Immature natural killer cell (primary cell): ENCODE data around the gene PINLYP. TPM values are rescaled to one million over a fixed set of nuclear protein-coding genes. Genes with fewer than 3 reads are reported as not detected.
"Not testable (repeated sequence)": the region's sequence is repeated elsewhere in the genome, so short reads cannot be mapped to it uniquely, and the experiment has no call there.

Experiments used
- DNase-seq, 3 donors: peaks; one replicate each; pipeline ENCODE4 v3.0.0; 2022; ENCODE audit warnings: mixed read lengths in 1 of 3
- H3K27ac Mint-ChIP-seq, 6 donors: one replicate each; pipeline ENCODE4 v1.8.0; 2020; ENCODE audit warnings: mixed read lengths in 6 of 6, mild to moderate bottlenecking in 5 of 6, inconsistent platforms in 4 of 6, moderate library complexity in 3 of 6
- H3K27me3 Mint-ChIP-seq, 3 donors: one replicate each; pipeline ENCODE4 v1.8.0; 2020 to 2021; ENCODE audit warnings: low read depth in 3 of 3, mild to moderate bottlenecking in 3 of 3, mixed read lengths in 3 of 3, moderate library complexity in 3 of 3, inconsistent platforms in 1 of 3
- H3K36me3 Mint-ChIP-seq, 3 donors: one replicate each; pipeline ENCODE4 v1.8.0; 2020; ENCODE audit warnings: mixed read lengths in 3 of 3, inconsistent platforms in 2 of 3, mild to moderate bottlenecking in 2 of 3
- H3K4me1 Mint-ChIP-seq, 2 donors: one replicate each; pipeline ENCODE4 v1.8.0; 2020; ENCODE audit warnings: inconsistent platforms in 2 of 2, mild to moderate bottlenecking in 2 of 2, mixed read lengths in 2 of 2, moderate library complexity in 1 of 2
- H3K4me3 Mint-ChIP-seq, 5 donors: one replicate each; pipeline ENCODE4 v1.8.0; 2020; ENCODE audit warnings: mild to moderate bottlenecking in 5 of 5, mixed read lengths in 5 of 5, inconsistent platforms in 3 of 5, moderate library complexity in 3 of 5
- H3K9me3 Mint-ChIP-seq, 6 donors: one replicate each; pipeline ENCODE4 v1.8.0; 2020; ENCODE audit warnings: mild to moderate bottlenecking in 6 of 6, mixed read lengths in 6 of 6, inconsistent platforms in 4 of 6, moderate library complexity in 3 of 6
- polyA plus RNA-seq, 3 donors: library from polyadenylated mRNA; unstranded; fragments of 300-500 nt; fragmentation: Illumina TruSeq; gene quantifications; one replicate each; pipeline ENCODE4 v1.2.3, GENCODE V29; 2021

PINLYP gene
- polyA plus RNA-seq, 3 donors from 2014 or later = 0.61 to 3.9 TPM; not detected in 1

GRCh38 chr19:43575955-43576878 lies 616 bp downstream of the PINLYP start:
- Mint-ChIP-seq H3K4me3 (peak overlapping the region; percentile 52 to 97 (median 84)), H3K27ac (peak overlapping the region; percentile 88 to 99 (median 98)), H3K9me3 (no peaks in the 10 kb centered on the region), H3K36me3 (peaks cover 0 to 5% (median 0%) of the 10 kb centered on the region in 3 donors), H3K4me1 (peaks cover 41 to 43% of the 10 kb centered on the region in 2 donors), H3K27me3 (peaks cover 9 to 15% (median 14%) of the 10 kb centered on the region in 3 donors)
- DNase-seq = peak in 1 of 3 donors; percentile 19

- peaks cover 9 to 13% (median 13%) of the 10 kb centered on the region in 3 donors for H3K27me3 Mint-ChIP-seq
- peaks cover 30 to 33% of the 10 kb centered on the region in 2 donors for H3K4me1 Mint-ChIP-seq
- H3K9me3 Mint-ChIP-seq = no peaks in the 10 kb centered on the region
- H3K4me3 Mint-ChIP-seq = peak overlapping the region in 4 of 5 donors; percentile 12 to 74 (median 42)
- H3K36me3 Mint-ChIP-seq = no peaks in the 10 kb centered on the region
- peak overlapping the region in 4 of 6 donors; percentile 17 to 89 (median 50) for H3K27ac Mint-ChIP-seq
- DNase-seq = no peak
Measured at GRCh38 chr19:43578787-43579186, 3.2 kb downstream of the PINLYP start.

GRCh38 chr19:43581467-43581866 lies 5.9 kb downstream of the PINLYP start:
- DNase-seq = no peak
- H3K4me1 Mint-ChIP-seq = peaks cover 16 to 20% of the 10 kb centered on the region in 2 donors
- peaks cover 0 to 5% (median 4%) of the 10 kb centered on the region in 3 donors for H3K36me3 Mint-ChIP-seq
- H3K27me3 Mint-ChIP-seq = peaks cover 2 to 9% (median 8%) of the 10 kb centered on the region in 3 donors
- no peaks in the 10 kb centered on the region for H3K9me3 Mint-ChIP-seq
- H3K27ac Mint-ChIP-seq = peak overlapping the region in 2 of 6 donors; percentile 31 to 60
- H3K4me3 Mint-ChIP-seq = peak overlapping the region in 1 of 5 donors; percentile 45

GRCh38 chr19:43582495-43582894 lies 6.9 kb downstream of the PINLYP start:
- no peak for DNase-seq
- Mint-ChIP-seq H3K9me3 (no peaks in the 10 kb centered on the region), H3K4me3 (no peak overlapping the region), H3K4me1 (peaks cover 13 to 17% of the 10 kb centered on the region in 2 donors), H3K27ac (peak overlapping the region in 2 of 6 donors; percentile 31 to 32), H3K36me3 (peaks cover 0 to 5% (median 4%) of the 10 kb centered on the region in 3 donors), H3K27me3 (peaks cover 2 to 9% (median 6%) of the 10 kb centered on the region in 3 donors)

- Mint-ChIP-seq H3K4me3 (no peak overlapping the region), H3K27me3 (peaks cover 0 to 4% (median 4%) of the 10 kb centered on the region in 3 donors), H3K4me1 (peaks cover 13 to 14% of the 10 kb centered on the region in 2 donors), H3K9me3 (no peaks in the 10 kb centered on the region), H3K27ac (peak overlapping the region; percentile 60 to 93 (median 78)), H3K36me3 (peaks cover 0 to 5% (median 4%) of the 10 kb centered on the region in 3 donors)
- no peak for DNase-seq
Measured at GRCh38 chr19:43584484-43584883, 8.9 kb downstream of the PINLYP start.

- peaks cover 0 to 4% (median 0%) of the 10 kb centered on the region in 3 donors for H3K27me3 Mint-ChIP-seq
- DNase-seq = no peak
- H3K4me3 Mint-ChIP-seq = no peak overlapping the region
- H3K4me1 Mint-ChIP-seq = peaks cover 10 to 14% of the 10 kb centered on the region in 2 donors
- H3K9me3 Mint-ChIP-seq = no peaks in the 10 kb centered on the region
- H3K27ac Mint-ChIP-seq = peak overlapping the region in 2 of 6 donors; percentile 4 to 9
- H3K36me3 Mint-ChIP-seq = peaks cover 0 to 12% (median 4%) of the 10 kb centered on the region in 3 donors
Measured at GRCh38 chr19:43586346-43586745, 10.7 kb downstream of the PINLYP start.

- DNase-seq, H3K27me3 Mint-ChIP-seq, H3K9me3 Mint-ChIP-seq, H3K4me3 Mint-ChIP-seq, H3K27ac Mint-ChIP-seq: not testable (repeated sequence)
- H3K36me3 Mint-ChIP-seq = peaks cover 0 to 12% (median 4%) of the 10 kb centered on the region in 3 donors
- H3K4me1 Mint-ChIP-seq = peaks cover 10 to 14% of the 10 kb centered on the region in 2 donors
Measured at GRCh38 chr19:43587029-43587428, 11.4 kb downstream of the PINLYP start.

- DNase-seq = no peak
- no peaks in the 10 kb centered on the region for H3K9me3 Mint-ChIP-seq
- peaks cover 0 to 5% (median 4%) of the 10 kb centered on the region in 3 donors for H3K27me3 Mint-ChIP-seq
- no peak overlapping the region for H3K4me3 Mint-ChIP-seq
- H3K36me3 Mint-ChIP-seq = peaks cover 0 to 19% (median 4%) of the 10 kb centered on the region in 3 donors
- peak overlapping the region in 4 of 6 donors; percentile 14 to 76 (median 59) for H3K27ac Mint-ChIP-seq
- H3K4me1 Mint-ChIP-seq = peaks cover 12 to 21% of the 10 kb centered on the region in 2 donors
Measured at GRCh38 chr19:43589277-43589676, 13.7 kb downstream of the PINLYP start.

GRCh38 chr19:43589678-43590077 lies 14.1 kb downstream of the PINLYP start:
- Mint-ChIP-seq H3K27ac (peak overlapping the region in 5 of 6 donors; percentile 14 to 81 (median 74)), H3K4me1 (peaks cover 13 to 18% of the 10 kb centered on the region in 2 donors), H3K36me3 (peaks cover 0 to 19% (median 4%) of the 10 kb centered on the region in 3 donors), H3K4me3 (no peak overlapping the region), H3K9me3 (no peaks in the 10 kb centered on the region), H3K27me3 (peaks cover 0 to 5% (median 4%) of the 10 kb centered on the region in 3 donors)
- no peak for DNase-seq

- Mint-ChIP-seq H3K4me1 (peaks cover 31 to 40% of the 10 kb centered on the region in 2 donors), H3K9me3 (no peaks in the 10 kb centered on the region), H3K36me3 (peaks cover 0 to 13% (median 0%) of the 10 kb centered on the region in 3 donors), H3K4me3 (no peak overlapping the region), H3K27ac (no peak overlapping the region), H3K27me3 (peaks cover 9 to 16% (median 11%) of the 10 kb centered on the region in 3 donors)
- no peak for DNase-seq
Measured at GRCh38 chr19:43591904-43592772, 16.5 kb downstream of the PINLYP start.

- DNase-seq = no peak
- peaks cover 9 to 16% (median 11%) of the 10 kb centered on the region in 3 donors for H3K27me3 Mint-ChIP-seq
- peaks cover 0 to 13% (median 0%) of the 10 kb centered on the region in 3 donors for H3K36me3 Mint-ChIP-seq
- H3K9me3 Mint-ChIP-seq = no peaks in the 10 kb centered on the region
- peaks cover 39 to 47% of the 10 kb centered on the region in 2 donors for H3K4me1 Mint-ChIP-seq
- H3K27ac Mint-ChIP-seq = peak overlapping the region in 1 of 6 donors; percentile 31
- no peak overlapping the region for H3K4me3 Mint-ChIP-seq
Measured at GRCh38 chr19:43592800-43593350, 17.3 kb downstream of the PINLYP start.

- Mint-ChIP-seq H3K27me3 (peaks cover 9 to 16% (median 13%) of the 10 kb centered on the region in 3 donors), H3K36me3 (peaks cover 0 to 13% (median 0%) of the 10 kb centered on the region in 3 donors), H3K27ac (peak overlapping the region; percentile 62 to 100 (median 86)), H3K9me3 (no peaks in the 10 kb centered on the region), H3K4me1 (peaks cover 43 to 53% of the 10 kb centered on the region in 2 donors), H3K4me3 (peak overlapping the region; percentile 56 to 98 (median 68))
- DNase-seq = no peak
Measured at GRCh38 chr19:43594081-43594697, 18.6 kb downstream of the PINLYP start.
